WTC11 (cell line): ENCODE results near the gene SEC16A. TPM values are rescaled to one million over a fixed set of nuclear protein-coding genes. Genes with fewer than 3 reads are reported as not detected.

ENCODE experiments used
- ATAC-seq: fragments of 200-7000 bp; cut with Tn5 transposase; 2 replicates; pipeline ENCODE4 v1.10.0; 2021; ENCODE audit warnings: mild to moderate bottlenecking, moderate library complexity
- CTCF ChIA-PET: fragments of 300-600 bp; sonication (Branson Sonifier 250); formaldehyde crosslinking; loops from one replicate; lab custom pipeline; 2021; ENCODE audit warnings: antibody characterized with exemption; lab: Charles Lee
- POLR2A ChIA-PET: fragments of 350-600 bp; sonication (Branson Sonifier 250); formaldehyde crosslinking; loops from one replicate; lab custom pipeline; 2021; ENCODE audit warnings: antibody characterized with exemption; lab: Charles Lee
- DNase-seq: peaks from one replicate; pipeline ENCODE4 v3.0.0; 2021; ENCODE audit warnings: low spot score
- H3K27ac Mint-ChIP-seq: 2 replicates; pipeline ENCODE4 v1.8.0; 2021; ENCODE audit warnings: mixed read lengths
- H3K27me3 Mint-ChIP-seq: 2 replicates; pipeline ENCODE4 v1.8.0; 2021; ENCODE audit warnings: low read depth, mild to moderate bottlenecking, moderate library complexity, mixed read lengths
- H3K36me3 Mint-ChIP-seq: 2 replicates; pipeline ENCODE4 v1.8.0; 2021; ENCODE audit warnings: mixed read lengths
- H3K4me1 Mint-ChIP-seq: 2 replicates; pipeline ENCODE4 v1.8.0; 2022; ENCODE audit warnings: mixed read lengths
- H3K4me3 Mint-ChIP-seq: 2 replicates; pipeline ENCODE4 v1.8.0; 2021; ENCODE audit warnings: mild to moderate bottlenecking, moderate library complexity, mixed read lengths
- H3K9me3 Mint-ChIP-seq: 2 replicates; pipeline ENCODE4 v1.8.0; 2021; ENCODE audit warnings: mixed read lengths
- ATF1 ChIP-seq: sonication (generic); formaldehyde crosslinking; IDR thresholded peaks from 2 replicates; pipeline ENCODE4 v1.8.1; 2023; ENCODE audit warnings: mild to moderate bottlenecking, moderate library complexity, missing genetic modification reagents
- CREM ChIP-seq: sonication (generic); formaldehyde crosslinking; IDR thresholded peaks from 2 replicates; pipeline ENCODE4 v1.8.1; 2022; ENCODE audit warnings: mild to moderate bottlenecking, missing genetic modification reagents, moderate library complexity
- EMX1 ChIP-seq: fragments of 250-450 bp; sonication (Bioruptor Pico); IDR thresholded peaks from 2 replicates; pipeline ENCODE4 v1.8.0; 2021; ENCODE audit warnings: mild to moderate bottlenecking
- NFATC4 ChIP-seq: fragments of 250-450 bp; sonication (Bioruptor Pico); IDR thresholded peaks from 2 replicates; pipeline ENCODE4 v1.9.0; 2021; ENCODE audit warnings: mild to moderate bottlenecking
- SMAD4 ChIP-seq: sonication (generic); formaldehyde crosslinking; IDR thresholded peaks from 2 replicates; pipeline ENCODE4 v1.8.0; 2022; ENCODE audit warnings: mild to moderate bottlenecking, missing genetic modification reagents
- TCF7 ChIP-seq: sonication (generic); formaldehyde crosslinking; IDR thresholded peaks from 2 replicates; pipeline ENCODE4 v1.8.0; 2022; ENCODE audit warnings: mild to moderate bottlenecking, low read depth, missing genetic modification reagents, moderate library complexity
- TEAD4 ChIP-seq: sonication (generic); formaldehyde crosslinking; IDR thresholded peaks from 2 replicates; pipeline ENCODE4 v1.8.0; 2022; ENCODE audit warnings: mild to moderate bottlenecking, missing genetic modification reagents
- ZNF138 ChIP-seq: sonication (generic); formaldehyde crosslinking; conservative IDR thresholded peaks from 2 replicates; pipeline ENCODE4 v1.8.1; 2022; ENCODE audit warnings: mild to moderate bottlenecking, moderate library complexity, missing genetic modification reagents
- ZNF317 ChIP-seq: sonication (generic); formaldehyde crosslinking; IDR thresholded peaks from 2 replicates; pipeline ENCODE4 v1.8.1; 2023; ENCODE audit warnings: low read depth, mild to moderate bottlenecking, moderate library complexity, missing genetic modification reagents, borderline replicate concordance
- ZNF416 ChIP-seq: fragments of 250-450 bp; sonication (Bioruptor Pico); IDR thresholded peaks from 2 replicates; pipeline ENCODE4 v1.9.0; 2021; ENCODE audit warnings: mild to moderate bottlenecking, inconsistent platforms
- ZNF423 ChIP-seq: fragments of 250-450 bp; sonication (Bioruptor Pico); IDR thresholded peaks from 2 replicates; pipeline ENCODE4 v2.1.2; 2022; ENCODE audit warnings: mild to moderate bottlenecking, moderate library complexity
- total RNA-seq: library from RNA; stranded (reverse); gene quantifications from 3 replicates; pipeline ENCODE4 v1.2.3, GENCODE V29; 2021
- TF ChIP-seq, protein P1 (sequence below): fragments of 250-450 bp; sonication (Bioruptor Pico); IDR thresholded peaks from 2 replicates; pipeline ENCODE4 v1.8.0; 2021; ENCODE audit warnings: mild to moderate bottlenecking
- TF ChIP-seq, protein P2 (sequence below): sonication (generic); formaldehyde crosslinking; IDR thresholded peaks from 2 replicates; pipeline ENCODE4 v1.8.0; 2022; ENCODE audit warnings: mild to moderate bottlenecking, missing genetic modification reagents
- TF ChIP-seq, protein P3 (sequence below): sonication (generic); formaldehyde crosslinking; IDR thresholded peaks from 2 replicates; pipeline ENCODE4 v1.8.1; 2023; ENCODE audit warnings: mild to moderate bottlenecking, missing genetic modification reagents, moderate library complexity
- TF ChIP-seq, protein P4 (sequence below): sonication (generic); formaldehyde crosslinking; IDR thresholded peaks from 2 replicates; pipeline ENCODE4 v1.8.0; 2022; ENCODE audit warnings: mild to moderate bottlenecking, missing genetic modification reagents
- TF ChIP-seq, protein P5 (sequence below): fragments of 250-450 bp; sonication (Bioruptor Pico); IDR thresholded peaks from 2 replicates; pipeline ENCODE4 v1.9.0; 2021; ENCODE audit warnings: mild to moderate bottlenecking
- TF ChIP-seq, protein P6 (sequence below): fragments of 250-450 bp; sonication (Bioruptor Pico); IDR thresholded peaks from 2 replicates; pipeline ENCODE4 v2.1.2; 2022; ENCODE audit warnings: mild to moderate bottlenecking, moderate library complexity

SEC16A gene
- total RNA-seq, 1 experiment from 2014 or later = 70.9 TPM

DNA sequence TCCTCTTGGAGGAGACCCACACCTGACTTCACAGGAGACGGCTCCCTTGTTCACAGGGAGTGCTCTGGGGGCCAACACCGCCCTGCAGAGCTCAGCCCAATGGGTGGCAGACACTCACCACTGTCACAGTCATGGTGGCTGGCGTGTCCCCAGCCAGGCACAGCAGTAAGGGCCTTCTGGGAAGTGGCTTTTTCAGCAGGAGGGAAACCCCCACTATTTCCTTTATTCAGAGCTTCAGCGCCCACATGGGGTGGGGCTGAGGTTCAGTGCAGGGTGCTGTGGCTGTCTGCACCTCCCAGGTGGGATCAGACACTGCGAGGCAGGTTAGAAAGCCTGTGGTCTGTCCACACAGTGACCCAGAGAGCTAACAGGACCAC, 79.3 kb downstream of the SEC16A start (continued):
- TF ChIP-seq ZNF317 (CRISPR knock-in tag) = no peak
- TF ChIP-seq SMAD4 (CRISPR knock-in tag) = no peak
- TF ChIP-seq, all 79 proteins: peak for 0

DNA sequence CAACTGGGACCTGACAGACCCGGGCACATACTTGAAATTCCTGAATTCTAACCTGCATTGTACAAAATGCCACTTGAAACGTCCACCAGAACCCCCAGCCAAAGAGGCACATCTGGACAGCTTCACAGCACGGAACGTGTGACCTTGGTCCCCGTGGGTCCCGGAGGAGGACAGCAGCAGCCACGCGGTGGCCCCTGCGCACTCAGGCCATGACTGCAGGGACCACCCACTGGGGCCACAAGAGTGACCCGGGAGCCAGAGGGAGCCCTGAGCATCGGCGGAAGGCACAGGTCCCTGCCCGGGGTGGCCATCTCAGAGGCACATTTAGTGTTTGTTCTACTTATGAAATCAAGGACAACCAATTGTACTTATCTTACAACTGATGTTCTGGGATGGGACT, 80.8 kb downstream of the SEC16A start:
- no peak overlapping the region for H3K27ac Mint-ChIP-seq
- ChIA-PET POLR2A (interaction anchor here (1.5 kb wide), 1 partner anchor 8 kb away, joined by 3 read pairs; no protein-coding TSS in a partner anchor), CTCF (interaction anchor here (0.6 to 2.1 kb wide), 5 partner anchors 25 to 63 kb away, joined by 3 to 18 read pairs (median 5); partner anchors contain the start of gene DNLZ)
- H3K4me3 Mint-ChIP-seq = no peak overlapping the region
- peaks cover 42% of the 10 kb centered on the region for H3K36me3 Mint-ChIP-seq
- H3K27me3 Mint-ChIP-seq = no peaks in the 10 kb centered on the region
- ATAC-seq (no peak), DNase-seq (no peak)
- H3K4me1 Mint-ChIP-seq = peaks cover 9% of the 10 kb centered on the region
- TF ChIP-seq, protein P1, sequence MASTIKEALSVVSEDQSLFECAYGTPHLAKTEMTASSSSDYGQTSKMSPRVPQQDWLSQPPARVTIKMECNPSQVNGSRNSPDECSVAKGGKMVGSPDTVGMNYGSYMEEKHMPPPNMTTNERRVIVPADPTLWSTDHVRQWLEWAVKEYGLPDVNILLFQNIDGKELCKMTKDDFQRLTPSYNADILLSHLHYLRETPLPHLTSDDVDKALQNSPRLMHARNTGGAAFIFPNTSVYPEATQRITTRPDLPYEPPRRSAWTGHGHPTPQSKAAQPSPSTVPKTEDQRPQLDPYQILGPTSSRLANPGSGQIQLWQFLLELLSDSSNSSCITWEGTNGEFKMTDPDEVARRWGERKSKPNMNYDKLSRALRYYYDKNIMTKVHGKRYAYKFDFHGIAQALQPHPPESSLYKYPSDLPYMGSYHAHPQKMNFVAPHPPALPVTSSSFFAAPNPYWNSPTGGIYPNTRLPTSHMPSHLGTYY (CRISPR knock-in tag) = no peak
- TF ChIP-seq NFATC4 (CRISPR knock-in tag) = no peak
- no peak for TF ChIP-seq CREM (CRISPR knock-in tag)
- TF ChIP-seq, protein P2, sequence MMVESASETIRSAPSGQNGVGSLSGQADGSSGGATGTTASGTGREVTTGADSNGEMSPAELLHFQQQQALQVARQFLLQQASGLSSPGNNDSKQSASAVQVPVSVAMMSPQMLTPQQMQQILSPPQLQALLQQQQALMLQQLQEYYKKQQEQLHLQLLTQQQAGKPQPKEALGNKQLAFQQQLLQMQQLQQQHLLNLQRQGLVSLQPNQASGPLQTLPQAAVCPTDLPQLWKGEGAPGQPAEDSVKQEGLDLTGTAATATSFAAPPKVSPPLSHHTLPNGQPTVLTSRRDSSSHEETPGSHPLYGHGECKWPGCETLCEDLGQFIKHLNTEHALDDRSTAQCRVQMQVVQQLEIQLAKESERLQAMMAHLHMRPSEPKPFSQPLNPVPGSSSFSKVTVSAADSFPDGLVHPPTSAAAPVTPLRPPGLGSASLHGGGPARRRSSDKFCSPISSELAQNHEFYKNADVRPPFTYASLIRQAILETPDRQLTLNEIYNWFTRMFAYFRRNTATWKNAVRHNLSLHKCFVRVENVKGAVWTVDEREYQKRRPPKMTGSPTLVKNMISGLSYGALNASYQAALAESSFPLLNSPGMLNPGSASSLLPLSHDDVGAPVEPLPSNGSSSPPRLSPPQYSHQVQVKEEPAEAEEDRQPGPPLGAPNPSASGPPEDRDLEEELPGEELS (CRISPR knock-in tag) = no peak
- TF ChIP-seq TEAD4 (CRISPR knock-in tag) = no peak
- TF ChIP-seq EMX1 (CRISPR knock-in tag) = no peak
- TF ChIP-seq, protein P3, sequence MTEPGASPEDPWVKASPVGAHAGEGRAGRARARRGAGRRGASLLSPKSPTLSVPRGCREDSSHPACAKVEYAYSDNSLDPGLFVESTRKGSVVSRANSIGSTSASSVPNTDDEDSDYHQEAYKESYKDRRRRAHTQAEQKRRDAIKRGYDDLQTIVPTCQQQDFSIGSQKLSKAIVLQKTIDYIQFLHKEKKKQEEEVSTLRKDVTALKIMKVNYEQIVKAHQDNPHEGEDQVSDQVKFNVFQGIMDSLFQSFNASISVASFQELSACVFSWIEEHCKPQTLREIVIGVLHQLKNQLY (CRISPR knock-in tag) = no peak
- no peak for TF ChIP-seq ZNF416 (CRISPR knock-in tag)
- TF ChIP-seq, protein P4, sequence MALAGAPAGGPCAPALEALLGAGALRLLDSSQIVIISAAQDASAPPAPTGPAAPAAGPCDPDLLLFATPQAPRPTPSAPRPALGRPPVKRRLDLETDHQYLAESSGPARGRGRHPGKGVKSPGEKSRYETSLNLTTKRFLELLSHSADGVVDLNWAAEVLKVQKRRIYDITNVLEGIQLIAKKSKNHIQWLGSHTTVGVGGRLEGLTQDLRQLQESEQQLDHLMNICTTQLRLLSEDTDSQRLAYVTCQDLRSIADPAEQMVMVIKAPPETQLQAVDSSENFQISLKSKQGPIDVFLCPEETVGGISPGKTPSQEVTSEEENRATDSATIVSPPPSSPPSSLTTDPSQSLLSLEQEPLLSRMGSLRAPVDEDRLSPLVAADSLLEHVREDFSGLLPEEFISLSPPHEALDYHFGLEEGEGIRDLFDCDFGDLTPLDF = no peak
- no peak for TF ChIP-seq ATF1 (CRISPR knock-in tag)
- TF ChIP-seq, protein P5, sequence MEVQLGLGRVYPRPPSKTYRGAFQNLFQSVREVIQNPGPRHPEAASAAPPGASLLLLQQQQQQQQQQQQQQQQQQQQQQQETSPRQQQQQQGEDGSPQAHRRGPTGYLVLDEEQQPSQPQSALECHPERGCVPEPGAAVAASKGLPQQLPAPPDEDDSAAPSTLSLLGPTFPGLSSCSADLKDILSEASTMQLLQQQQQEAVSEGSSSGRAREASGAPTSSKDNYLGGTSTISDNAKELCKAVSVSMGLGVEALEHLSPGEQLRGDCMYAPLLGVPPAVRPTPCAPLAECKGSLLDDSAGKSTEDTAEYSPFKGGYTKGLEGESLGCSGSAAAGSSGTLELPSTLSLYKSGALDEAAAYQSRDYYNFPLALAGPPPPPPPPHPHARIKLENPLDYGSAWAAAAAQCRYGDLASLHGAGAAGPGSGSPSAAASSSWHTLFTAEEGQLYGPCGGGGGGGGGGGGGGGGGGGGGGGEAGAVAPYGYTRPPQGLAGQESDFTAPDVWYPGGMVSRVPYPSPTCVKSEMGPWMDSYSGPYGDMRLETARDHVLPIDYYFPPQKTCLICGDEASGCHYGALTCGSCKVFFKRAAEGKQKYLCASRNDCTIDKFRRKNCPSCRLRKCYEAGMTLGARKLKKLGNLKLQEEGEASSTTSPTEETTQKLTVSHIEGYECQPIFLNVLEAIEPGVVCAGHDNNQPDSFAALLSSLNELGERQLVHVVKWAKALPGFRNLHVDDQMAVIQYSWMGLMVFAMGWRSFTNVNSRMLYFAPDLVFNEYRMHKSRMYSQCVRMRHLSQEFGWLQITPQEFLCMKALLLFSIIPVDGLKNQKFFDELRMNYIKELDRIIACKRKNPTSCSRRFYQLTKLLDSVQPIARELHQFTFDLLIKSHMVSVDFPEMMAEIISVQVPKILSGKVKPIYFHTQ (CRISPR knock-in tag) = no peak
- TF ChIP-seq TCF7 (CRISPR knock-in tag) = no peak
- TF ChIP-seq ZNF423 (CRISPR knock-in tag) = no peak
- TF ChIP-seq, protein P6, sequence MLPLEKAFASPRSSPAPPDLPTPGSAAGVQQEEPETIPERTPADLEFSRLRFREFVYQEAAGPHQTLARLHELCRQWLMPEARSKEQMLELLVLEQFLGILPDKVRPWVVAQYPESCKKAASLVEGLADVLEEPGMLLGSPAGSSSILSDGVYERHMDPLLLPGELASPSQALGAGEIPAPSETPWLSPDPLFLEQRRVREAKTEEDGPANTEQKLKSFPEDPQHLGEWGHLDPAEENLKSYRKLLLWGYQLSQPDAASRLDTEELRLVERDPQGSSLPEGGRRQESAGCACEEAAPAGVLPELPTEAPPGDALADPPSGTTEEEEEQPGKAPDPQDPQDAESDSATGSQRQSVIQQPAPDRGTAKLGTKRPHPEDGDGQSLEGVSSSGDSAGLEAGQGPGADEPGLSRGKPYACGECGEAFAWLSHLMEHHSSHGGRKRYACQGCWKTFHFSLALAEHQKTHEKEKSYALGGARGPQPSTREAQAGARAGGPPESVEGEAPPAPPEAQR (CRISPR knock-in tag) = no peak
- TF ChIP-seq ZNF138 (CRISPR knock-in tag) = no peak
- no peaks in the 10 kb centered on the region for H3K9me3 Mint-ChIP-seq
